Measurements from ENCODE around the gene SST. TPM values are rescaled to one million over a fixed set of nuclear protein-coding genes. Genes with fewer than 3 reads are reported as not detected.

SST gene
- total and polyA plus RNA-seq, 2 of the 4 experiments (the other 2 are of a cell fraction): not detected

- DNase-seq: peak; percentile 54
- no peak overlapping the region for H3K4ac ChIP-seq (ENCODE audit: low read depth, low read length)
- H4K91ac ChIP-seq (ENCODE audit: insufficient read depth, low read depth, low read length): no peak overlapping the region
- in situ Hi-C loops (cut with MboI; ENCODE audit: low sequenced_read_pairs) (loop anchor here (25.0 kb wide), 1 partner anchor 1524 kb away; no protein-coding TSS in a partner anchor), dilution Hi-C loops (cut with HindIII; ENCODE audit: low sequenced_read_pairs, unreplicated experiment) (no loop called here), intact Hi-C loops (cut with micrococcal nuclease) (no loop called here)
- H3K4me3 ChIP-seq (ENCODE audit: insufficient read depth, low read depth, low read length): no peak overlapping the region
- no peak overlapping the region for H4K5ac ChIP-seq (ENCODE audit: low read depth, low read length)
- H3K27ac ChIP-seq (ENCODE audit: insufficient read depth, low read length): no peak overlapping the region
- H3K4me2 ChIP-seq (ENCODE audit: low read depth, low read length): no peak overlapping the region
- TF ChIP-seq, protein P1, sequence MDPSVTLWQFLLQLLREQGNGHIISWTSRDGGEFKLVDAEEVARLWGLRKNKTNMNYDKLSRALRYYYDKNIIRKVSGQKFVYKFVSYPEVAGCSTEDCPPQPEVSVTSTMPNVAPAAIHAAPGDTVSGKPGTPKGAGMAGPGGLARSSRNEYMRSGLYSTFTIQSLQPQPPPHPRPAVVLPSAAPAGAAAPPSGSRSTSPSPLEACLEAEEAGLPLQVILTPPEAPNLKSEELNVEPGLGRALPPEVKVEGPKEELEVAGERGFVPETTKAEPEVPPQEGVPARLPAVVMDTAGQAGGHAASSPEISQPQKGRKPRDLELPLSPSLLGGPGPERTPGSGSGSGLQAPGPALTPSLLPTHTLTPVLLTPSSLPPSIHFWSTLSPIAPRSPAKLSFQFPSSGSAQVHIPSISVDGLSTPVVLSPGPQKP (IDR thresholded peaks at IDR 0.05; ENCODE audit: borderline replicate concordance, low read depth, low read length): no peak
- TF ChIP-seq RFX5 (IDR thresholded peaks at IDR 0.05; ENCODE audit: low read depth, low read length) (no peak), SMC3 (IDR thresholded peaks at IDR 0.05; ENCODE audit: low read depth, low read length) (no peak), MAFK (IDR thresholded peaks at IDR 0.05; ENCODE audit: low read depth, low read length) (no peak), RCOR1 (IDR thresholded peaks at IDR 0.05; ENCODE audit: insufficient replicate concordance, low read length) (no peak), CHD1 (IDR thresholded peaks at IDR 0.05; ENCODE audit: low read depth, low read length) (no peak), FOS (IDR thresholded peaks at IDR 0.05; ENCODE audit: low read depth, low read length) (no peak), MXI1 (IDR thresholded peaks at IDR 0.05; ENCODE audit: borderline replicate concordance, low read depth, low read length) (no peak), CTCF (conservative IDR thresholded peaks at IDR 0.05; ENCODE audit: low read depth, low read length) (no peak), MAZ (IDR thresholded peaks at IDR 0.05; ENCODE audit: borderline replicate concordance, low read depth, low read length) (no peak), CEBPB (IDR thresholded peaks at IDR 0.05; ENCODE audit: low read depth, low read length) (no peak), RAD21 (IDR thresholded peaks at IDR 0.05; ENCODE audit: low read length) (no peak), NFE2L2 (IDR thresholded peaks at IDR 0.05; ENCODE audit: low read depth, low read length) (no peak), BHLHE40 (IDR thresholded peaks at IDR 0.05; ENCODE audit: low read depth, low read length) (no peak), POLR2A (IDR thresholded peaks at IDR 0.05; ENCODE audit: low read depth, low read length) (no peak)
- TF ChIP-seq, protein P2, sequence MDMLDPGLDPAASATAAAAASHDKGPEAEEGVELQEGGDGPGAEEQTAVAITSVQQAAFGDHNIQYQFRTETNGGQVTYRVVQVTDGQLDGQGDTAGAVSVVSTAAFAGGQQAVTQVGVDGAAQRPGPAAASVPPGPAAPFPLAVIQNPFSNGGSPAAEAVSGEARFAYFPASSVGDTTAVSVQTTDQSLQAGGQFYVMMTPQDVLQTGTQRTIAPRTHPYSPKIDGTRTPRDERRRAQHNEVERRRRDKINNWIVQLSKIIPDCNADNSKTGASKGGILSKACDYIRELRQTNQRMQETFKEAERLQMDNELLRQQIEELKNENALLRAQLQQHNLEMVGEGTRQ (IDR thresholded peaks at IDR 0.05; ENCODE audit: low read depth, low read length): no peak
- H3K27me3 ChIP-seq (ENCODE audit: control insufficient read depth, insufficient read depth, low read length): peaks cover 7% of the 10 kb centered on the region
- H3K18ac ChIP-seq (ENCODE audit: low read depth, low read length): no peak overlapping the region
- no peak overlapping the region for H2BK5ac ChIP-seq (ENCODE audit: low read depth, low read length, poor library complexity, severe bottlenecking)
- H3K14ac ChIP-seq (replicated peaks; ENCODE audit: low read depth, low read length): no peak overlapping the region
- H4K8ac ChIP-seq (ENCODE audit: low read depth in 2 of 2, low read length in 2 of 2): peak overlapping the region in 1 of 2 experiments; percentile 63; a peak in 1 of 4 replicates
- no peak overlapping the region for H2BK120ac ChIP-seq (ENCODE audit: low read depth, low read length)
- BruUV-seq (replicated peaks): no TSS peak
- no peaks in the 10 kb centered on the region for H3K36me3 ChIP-seq (ENCODE audit: control insufficient read depth, insufficient read depth, low read length)
- H3K9me3 ChIP-seq (ENCODE audit: control insufficient read depth, insufficient read depth, low read length): no peaks in the 10 kb centered on the region
- H2AK9ac ChIP-seq (replicated peaks; ENCODE audit: low read depth, low read length, poor library complexity): no peak overlapping the region
- POLR2A ChIA-PET (ENCODE audit: unreplicated experiment): no interaction called here
- H3K23ac ChIP-seq (ENCODE audit: low read depth, low read length): no peak overlapping the region
- no peak overlapping the region for H2BK20ac ChIP-seq (ENCODE audit: low read depth, low read length)
- no peaks in the 10 kb centered on the region for H3K79me1 ChIP-seq (ENCODE audit: low read depth in 1 of 2, low read length in 2 of 2)
- H2AFZ ChIP-seq (replicated peaks; ENCODE audit: low read length, poor library complexity): peak overlapping the region; percentile 54
- no peaks in the 10 kb centered on the region for H3K9me1 ChIP-seq (ENCODE audit: insufficient read depth, low read length)
- no peaks in the 10 kb centered on the region for H3K4me1 ChIP-seq (ENCODE audit: control insufficient read depth, insufficient read depth, low read length)
- no CpG with 5 or more reads among the region's 2 CpGs for WGBS, 2 experiments (ENCODE audit: extremely low coverage in 2 of 2, insufficient read length in 1 of 2)
- no peak overlapping the region for H2AK5ac ChIP-seq (ENCODE audit: low read depth, low read length)
- H4K20me1 ChIP-seq (ENCODE audit: insufficient read depth, low read length): no peaks in the 10 kb centered on the region
- CTCF ChIA-PET: interaction anchor here (0.7 to 2.4 kb wide), 4 partner anchors 8 to 394 kb away, joined by 3 to 12 read pairs (median 4); no protein-coding TSS in a partner anchor
- no peak for ATAC-seq (ENCODE audit: low read depth)
- no peak overlapping the region for H3K56ac ChIP-seq (ENCODE audit: extremely low read depth, insufficient read depth, low read length)
- H3K9ac ChIP-seq (ENCODE audit: low read depth, low read length): no peak overlapping the region
- no peak overlapping the region for H2BK15ac ChIP-seq (ENCODE audit: low read depth, low read length)
Observed at GRCh38 chr3:187713504-187713903, 43.3 kb upstream of the SST start.

All from IMR-90 (cell line).